ENCODE data around the gene CACUL1.
"Not testable (repeated sequence)": the region's sequence is repeated elsewhere in the genome, so short reads cannot be mapped to it uniquely, and the experiment has no call there.

CACUL1 gene

DNA sequence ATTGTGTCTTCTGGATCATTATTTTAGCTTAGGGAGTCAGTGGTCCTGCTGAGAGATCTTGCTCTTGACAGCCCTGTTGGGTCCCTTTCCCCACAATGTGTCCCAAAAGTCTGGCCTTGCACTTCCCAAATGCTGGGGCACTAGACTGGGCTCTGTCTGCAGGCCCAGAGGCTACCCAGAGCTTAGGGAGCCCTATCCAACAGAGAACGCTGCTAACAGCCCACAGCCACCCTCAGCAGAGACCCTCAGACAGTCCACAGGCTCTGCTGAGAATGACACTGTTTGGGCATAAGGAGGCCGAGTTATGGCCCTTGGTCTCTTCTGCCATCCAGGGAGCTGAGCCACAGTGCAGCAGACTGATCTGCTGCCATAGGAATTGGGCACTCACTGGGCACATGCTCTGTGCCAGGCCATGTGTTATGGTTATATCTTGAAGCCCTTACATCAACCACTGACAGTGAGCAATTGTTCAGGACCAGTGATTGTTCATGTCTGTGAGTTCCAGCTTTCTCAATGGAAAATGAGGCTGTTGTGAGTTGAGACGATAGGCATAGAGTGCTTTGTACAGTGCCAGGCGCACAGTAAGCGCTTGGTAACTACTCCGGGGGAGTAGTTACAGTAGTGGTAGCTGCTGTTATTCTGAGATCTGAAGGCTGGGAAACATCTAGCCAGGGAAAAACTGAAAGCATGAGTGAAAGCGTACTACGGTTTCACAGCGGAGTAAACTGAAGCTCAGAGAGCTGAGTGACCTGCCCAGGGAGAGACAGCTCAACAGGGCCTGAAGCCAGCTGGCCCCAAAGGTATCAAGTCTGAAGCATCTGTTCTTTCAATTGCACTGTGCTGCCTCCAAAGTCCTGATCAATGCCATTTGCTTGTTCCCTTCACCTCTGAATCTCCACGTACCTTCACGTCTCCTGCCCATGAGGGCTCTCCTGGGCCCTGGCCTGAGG is 81.7 kb downstream of the CACUL1 start:
- no peak for DNase-seq (ENCODE audit: low read depth in 2 of 2)
- no peak overlapping the region for H3K4me3 ChIP-seq (replicated peaks in 1 of 2; ENCODE audit: low read depth in 2 of 2, low read length in 2 of 2)
- TF ChIP-seq, protein P1, sequence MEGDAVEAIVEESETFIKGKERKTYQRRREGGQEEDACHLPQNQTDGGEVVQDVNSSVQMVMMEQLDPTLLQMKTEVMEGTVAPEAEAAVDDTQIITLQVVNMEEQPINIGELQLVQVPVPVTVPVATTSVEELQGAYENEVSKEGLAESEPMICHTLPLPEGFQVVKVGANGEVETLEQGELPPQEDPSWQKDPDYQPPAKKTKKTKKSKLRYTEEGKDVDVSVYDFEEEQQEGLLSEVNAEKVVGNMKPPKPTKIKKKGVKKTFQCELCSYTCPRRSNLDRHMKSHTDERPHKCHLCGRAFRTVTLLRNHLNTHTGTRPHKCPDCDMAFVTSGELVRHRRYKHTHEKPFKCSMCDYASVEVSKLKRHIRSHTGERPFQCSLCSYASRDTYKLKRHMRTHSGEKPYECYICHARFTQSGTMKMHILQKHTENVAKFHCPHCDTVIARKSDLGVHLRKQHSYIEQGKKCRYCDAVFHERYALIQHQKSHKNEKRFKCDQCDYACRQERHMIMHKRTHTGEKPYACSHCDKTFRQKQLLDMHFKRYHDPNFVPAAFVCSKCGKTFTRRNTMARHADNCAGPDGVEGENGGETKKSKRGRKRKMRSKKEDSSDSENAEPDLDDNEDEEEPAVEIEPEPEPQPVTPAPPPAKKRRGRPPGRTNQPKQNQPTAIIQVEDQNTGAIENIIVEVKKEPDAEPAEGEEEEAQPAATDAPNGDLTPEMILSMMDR (IDR thresholded peaks at IDR 0.05; ENCODE audit: low read depth, low read length), result no peak

GRCh38 chr10:118672153-118672552 is 82.6 kb downstream of the CACUL1 start:
- TF ChIP-seq, protein P1 (IDR thresholded peaks at IDR 0.05; ENCODE audit: low read depth, low read length), result no peak
- no peak overlapping the region for H3K4me3 ChIP-seq (replicated peaks in 1 of 2; ENCODE audit: low read depth in 2 of 2, low read length in 2 of 2)
- DNase-seq (ENCODE audit: low read depth in 2 of 2), result no peak

GRCh38 chr10:118671221-118671620 is 83.5 kb downstream of the CACUL1 start:
- not testable (repeated sequence) for H3K4me3 ChIP-seq (replicated peaks in 1 of 2; ENCODE audit: low read depth in 2 of 2, low read length in 2 of 2)

GRCh38 chr10:118670472-118671124 is 84.2 kb downstream of the CACUL1 start:
- TF ChIP-seq, protein P1 (IDR thresholded peaks at IDR 0.05; ENCODE audit: low read depth, low read length), result no peak
- H3K4me3 ChIP-seq (replicated peaks in 1 of 2; ENCODE audit: low read depth in 2 of 2, low read length in 2 of 2), result no peak overlapping the region
- no peak for DNase-seq (ENCODE audit: low read depth in 2 of 2)

More at GRCh38 chr10:118671221-118671620, 83.5 kb downstream of the CACUL1 start:
- not testable (repeated sequence) for DNase-seq (ENCODE audit: low read depth in 2 of 2)

DNA sequence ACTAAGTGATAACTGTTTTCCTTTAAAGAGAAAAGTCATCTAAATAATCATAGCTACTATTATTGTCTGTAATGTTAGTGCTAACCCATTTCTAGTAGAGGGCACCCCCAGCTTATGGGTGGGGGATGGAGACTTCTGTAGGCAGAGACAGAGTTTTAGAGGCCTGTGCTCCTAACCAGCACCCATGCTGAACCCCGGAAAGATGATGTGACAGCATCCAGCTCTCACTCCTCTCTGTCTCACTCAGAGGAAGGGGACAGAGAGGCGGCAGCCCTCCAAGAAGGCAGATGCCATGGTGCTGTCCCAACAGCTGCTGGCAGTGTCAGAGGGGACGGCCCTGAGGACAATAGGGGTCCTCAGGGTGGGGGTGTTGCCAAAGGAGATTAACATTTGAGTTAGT is 84.9 kb downstream of the CACUL1 start:
- TF ChIP-seq, protein P1 (IDR thresholded peaks at IDR 0.05; ENCODE audit: low read depth, low read length), result no peak
- no peak overlapping the region for H3K4me3 ChIP-seq (replicated peaks in 1 of 2; ENCODE audit: low read depth in 2 of 2, low read length in 2 of 2)
- DNase-seq (ENCODE audit: low read depth in 2 of 2), result no peak

DNA sequence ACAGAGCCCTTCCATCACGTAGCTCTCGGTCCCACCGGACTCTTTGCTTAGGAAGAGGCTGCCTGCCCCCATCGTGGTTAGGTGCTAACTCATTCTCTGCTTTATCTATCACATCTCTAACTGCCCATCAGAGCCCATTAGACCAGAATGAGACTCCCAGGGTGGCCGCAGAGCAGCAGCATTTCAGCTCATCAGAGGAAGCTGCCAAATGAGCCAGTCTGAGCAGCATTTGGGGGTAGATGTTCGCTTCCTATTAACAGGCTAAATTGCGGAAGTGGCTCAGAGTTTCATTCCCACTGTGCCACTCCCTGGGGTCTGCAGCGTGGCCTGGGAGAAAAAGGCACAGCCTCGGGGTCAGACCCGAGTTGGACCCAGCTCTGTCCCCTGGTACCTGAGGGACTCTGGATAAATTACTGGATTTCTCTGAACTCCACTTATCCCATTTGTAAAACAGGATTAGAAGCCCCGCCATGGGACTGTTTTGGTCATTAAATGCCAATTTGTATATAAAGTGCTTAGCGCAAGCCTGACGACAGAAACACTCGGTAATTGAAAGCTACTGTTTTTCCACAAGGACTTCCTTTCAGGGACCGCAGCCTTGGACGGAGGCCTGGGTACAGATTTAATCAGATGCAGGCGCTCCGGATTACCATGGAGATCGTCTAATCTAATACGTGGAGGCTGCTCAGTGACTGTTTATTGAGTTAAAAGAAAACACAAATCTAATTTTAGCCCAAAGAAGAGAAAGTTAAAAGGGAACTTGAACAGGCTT is 85.6 kb downstream of the CACUL1 start:
- H3K4me3 ChIP-seq (replicated peaks in 1 of 2; ENCODE audit: low read depth in 2 of 2, low read length in 2 of 2), result no peak overlapping the region
- TF ChIP-seq, protein P1 (IDR thresholded peaks at IDR 0.05; ENCODE audit: low read depth, low read length), result no peak
- DNase-seq (ENCODE audit: low read depth in 2 of 2), result peak; percentile 54 to 63

Measured in cardiac fibroblast (primary cell).